HG02885 (cell line): Measurements from ENCODE around the gene DISP2.

Source experiments
- ATAC-seq: cut with Tn5 transposase; IDR thresholded peaks from one replicate; pipeline ENCODE4 v1.9.1; 2021; ENCODE audit warnings: mild to moderate bottlenecking; ENCODE audit not compliant: unreplicated experiment, poor library complexity

Gene DISP2

GRCh38 chr15:40415226-40415625 is 57.2 kb downstream of the DISP2 start:
- no peak for ATAC-seq

- ATAC-seq, result no peak
Measured at GRCh38 chr15:40416056-40416455, 58.0 kb downstream of the DISP2 start.

GRCh38 chr15:40418126-40418525 is 60.1 kb downstream of the DISP2 start:
- ATAC-seq, result no peak

GRCh38 chr15:40420071-40420713 is 62.2 kb downstream of the DISP2 start:
- ATAC-seq, result no peak

- ATAC-seq, result no peak
Measured at GRCh38 chr15:40420793-40421192, 62.8 kb downstream of the DISP2 start.

- ATAC-seq, result peak; percentile 73
Measured at GRCh38 chr15:40421246-40422157, 63.5 kb downstream of the DISP2 start.

GRCh38 chr15:40424483-40425115 is 66.6 kb downstream of the DISP2 start:
- no peak for ATAC-seq

GRCh38 chr15:40425681-40426080 is 67.7 kb downstream of the DISP2 start:
- no peak for ATAC-seq

- ATAC-seq, result no peak
Measured at GRCh38 chr15:40427188-40427587, 69.2 kb downstream of the DISP2 start.

GRCh38 chr15:40428185-40428584 is 70.2 kb downstream of the DISP2 start:
- ATAC-seq, result no peak
